ENCODE measurements around the gene RNH1. TPM values are rescaled to one million over a fixed set of nuclear protein-coding genes. Genes with fewer than 3 reads are reported as not detected.

Gene RNH1
- total RNA-seq, 4 donors from 2014 or later = 191 to 259 (median 231) TPM

DNA sequence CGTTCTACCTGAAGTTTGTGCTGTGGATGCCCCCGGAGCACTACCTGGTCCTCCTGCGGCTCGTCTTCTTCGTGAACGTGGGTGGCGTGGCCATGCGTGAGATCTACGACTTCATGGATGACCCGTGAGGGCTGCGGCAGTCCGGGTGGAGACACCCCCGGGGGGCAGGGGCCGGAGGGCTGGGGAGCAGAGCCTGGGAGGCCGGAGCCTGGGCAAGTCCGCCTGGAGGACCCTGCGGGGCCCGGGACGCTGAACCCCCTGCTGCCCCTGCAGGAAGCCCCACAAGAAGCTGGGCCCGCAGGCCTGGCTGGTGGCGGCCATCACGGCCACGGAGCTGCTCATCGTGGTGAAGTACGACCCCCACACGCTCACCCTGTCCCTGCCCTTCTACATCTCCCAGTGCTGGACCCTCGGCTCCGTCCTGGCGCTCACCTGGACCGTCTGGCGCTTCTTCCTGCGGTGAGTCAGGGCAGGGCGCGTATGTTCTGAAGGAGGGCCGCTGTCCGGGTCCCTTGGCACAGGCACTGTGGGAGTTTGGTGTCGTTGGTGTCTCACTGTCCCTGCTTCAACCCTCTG is 17.3 kb downstream of the RNH1 start:
- TF ChIP-seq, protein P1, sequence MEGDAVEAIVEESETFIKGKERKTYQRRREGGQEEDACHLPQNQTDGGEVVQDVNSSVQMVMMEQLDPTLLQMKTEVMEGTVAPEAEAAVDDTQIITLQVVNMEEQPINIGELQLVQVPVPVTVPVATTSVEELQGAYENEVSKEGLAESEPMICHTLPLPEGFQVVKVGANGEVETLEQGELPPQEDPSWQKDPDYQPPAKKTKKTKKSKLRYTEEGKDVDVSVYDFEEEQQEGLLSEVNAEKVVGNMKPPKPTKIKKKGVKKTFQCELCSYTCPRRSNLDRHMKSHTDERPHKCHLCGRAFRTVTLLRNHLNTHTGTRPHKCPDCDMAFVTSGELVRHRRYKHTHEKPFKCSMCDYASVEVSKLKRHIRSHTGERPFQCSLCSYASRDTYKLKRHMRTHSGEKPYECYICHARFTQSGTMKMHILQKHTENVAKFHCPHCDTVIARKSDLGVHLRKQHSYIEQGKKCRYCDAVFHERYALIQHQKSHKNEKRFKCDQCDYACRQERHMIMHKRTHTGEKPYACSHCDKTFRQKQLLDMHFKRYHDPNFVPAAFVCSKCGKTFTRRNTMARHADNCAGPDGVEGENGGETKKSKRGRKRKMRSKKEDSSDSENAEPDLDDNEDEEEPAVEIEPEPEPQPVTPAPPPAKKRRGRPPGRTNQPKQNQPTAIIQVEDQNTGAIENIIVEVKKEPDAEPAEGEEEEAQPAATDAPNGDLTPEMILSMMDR (IDR thresholded peaks at IDR 0.05) = no peak
- no peak for TF ChIP-seq POLR2A (IDR thresholded peaks at IDR 0.05)
- intact Hi-C loops (cut with DNase I) = no loop called here
- 97% methylated on average over 22 of the region's 37 CpGs; no CpG with 5 or more reads in 1 of the 2 donors for WGBS, 2 donors
- H3K27ac ChIP-seq = no peak overlapping the region
- no peaks in the 10 kb centered on the region for H3K27me3 ChIP-seq
- H3K4me3 ChIP-seq (replicated peaks in 1 of 3) = no peak overlapping the region
- peaks cover 0 to 3% of the 10 kb centered on the region in 2 donors for H3K4me1 ChIP-seq
- DNase-seq = no peak
- H3K36me3 ChIP-seq = peaks cover 16 to 21% of the 10 kb centered on the region in 2 donors
- no peaks in the 10 kb centered on the region for H3K9me3 ChIP-seq

DNA sequence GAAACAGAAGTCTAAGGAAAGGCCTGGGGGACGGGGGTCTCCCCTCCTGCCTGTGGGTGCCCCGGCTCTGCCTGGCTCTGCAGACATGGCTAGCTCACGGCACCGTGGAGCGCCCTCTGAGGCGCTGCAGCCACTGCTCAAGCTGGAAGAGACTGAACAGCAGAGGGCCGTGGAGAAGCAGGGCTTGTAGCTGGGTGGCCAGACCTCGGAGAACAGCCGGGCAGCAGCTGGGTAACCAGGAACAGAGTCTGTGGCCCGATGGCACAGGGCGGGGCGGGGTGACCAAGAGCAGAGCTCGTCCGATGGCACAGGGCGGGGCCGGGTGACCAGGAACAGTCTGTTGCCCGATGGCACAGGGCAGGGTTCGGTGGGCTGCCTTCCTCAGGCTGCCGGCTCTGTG is 18.1 kb downstream of the RNH1 start:
- no peak for TF ChIP-seq POLR2A (IDR thresholded peaks at IDR 0.05)
- TF ChIP-seq, protein P1 (IDR thresholded peaks at IDR 0.05) = no peak
- intact Hi-C loops (cut with DNase I) = no loop called here
- Histone ChIP-seq H3K4me1 (peaks cover 0 to 3% of the 10 kb centered on the region in 2 donors), H3K27ac (no peak overlapping the region), H3K36me3 (peaks cover 9 to 14% of the 10 kb centered on the region in 2 donors), H3K9me3 (no peaks in the 10 kb centered on the region), H3K4me3 (replicated peaks in 1 of 3) (no peak overlapping the region), H3K27me3 (no peaks in the 10 kb centered on the region)
- no peak for DNase-seq
- 96 to 98% methylated on average over 14 to 19 of the region's 19 CpGs for WGBS, 2 donors

DNA sequence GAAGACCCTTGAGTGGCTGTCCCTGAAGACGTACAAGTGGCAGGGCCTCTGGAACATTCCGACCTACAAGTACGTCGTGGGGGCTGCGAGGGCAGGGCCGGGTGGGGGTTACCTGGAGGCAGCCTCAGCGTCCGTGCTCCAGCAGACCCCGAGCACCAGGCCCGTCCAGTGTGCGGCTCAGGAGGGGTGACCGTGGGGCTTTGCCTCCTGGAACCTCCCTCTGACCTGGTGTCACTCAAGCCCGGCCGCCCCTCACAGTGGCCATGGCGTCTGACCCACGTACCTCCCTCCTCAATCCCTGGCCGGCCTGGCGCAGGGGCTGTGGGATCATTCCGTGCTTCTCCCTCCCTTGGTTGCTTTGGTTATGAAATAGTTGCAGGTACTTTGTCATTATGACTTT is 18.5 kb downstream of the RNH1 start:
- H3K36me3 ChIP-seq = peaks cover 5 to 12% of the 10 kb centered on the region in 2 donors
- intact Hi-C loops (cut with DNase I) = no loop called here
- H3K27me3 ChIP-seq = no peaks in the 10 kb centered on the region
- TF ChIP-seq, protein P1 (IDR thresholded peaks at IDR 0.05) = no peak
- no peak for TF ChIP-seq POLR2A (IDR thresholded peaks at IDR 0.05)
- H3K4me1 ChIP-seq = peaks cover 0 to 3% of the 10 kb centered on the region in 2 donors
- no peak overlapping the region for H3K4me3 ChIP-seq (replicated peaks in 1 of 3)
- H3K9me3 ChIP-seq = no peaks in the 10 kb centered on the region
- DNase-seq = no peak
- 94% methylated on average over 17 of the region's 19 CpGs for WGBS, 2 donors
- no peak overlapping the region for H3K27ac ChIP-seq

DNA sequence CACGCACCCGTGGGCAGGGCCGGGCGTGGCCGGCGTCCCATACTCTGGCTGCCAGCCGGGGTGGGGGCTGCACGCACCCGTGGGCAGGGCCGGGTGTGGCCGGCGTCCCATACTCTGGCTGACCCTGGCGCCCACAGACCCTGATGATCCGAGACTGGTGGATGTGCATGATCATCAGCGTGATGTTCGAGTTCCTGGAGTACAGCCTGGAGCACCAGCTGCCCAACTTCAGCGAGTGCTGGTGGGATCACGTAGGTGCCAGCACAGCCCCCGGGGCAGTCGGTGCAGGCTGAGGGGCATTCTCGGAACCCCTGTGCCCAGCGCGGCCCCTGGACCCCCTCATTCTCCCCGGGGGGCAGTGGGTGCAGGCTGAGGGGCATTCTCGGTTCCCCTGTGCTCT is 19.0 kb downstream of the RNH1 start:
- intact Hi-C loops (cut with DNase I) = no loop called here
- Histone ChIP-seq H3K4me1 (peaks cover 0 to 3% of the 10 kb centered on the region in 2 donors), H3K27ac (no peak overlapping the region), H3K27me3 (no peaks in the 10 kb centered on the region), H3K9me3 (no peaks in the 10 kb centered on the region), H3K36me3 (peaks cover 4 to 10% of the 10 kb centered on the region in 2 donors), H3K4me3 (replicated peaks in 1 of 3) (no peak overlapping the region)
- no peak for DNase-seq
- no peak for TF ChIP-seq POLR2A (IDR thresholded peaks at IDR 0.05)
- TF ChIP-seq, protein P1 (IDR thresholded peaks at IDR 0.05) = no peak
- WGBS, 2 donors = 93 to 98% methylated on average over 8 to 13 of the region's 25 CpGs

DNA sequence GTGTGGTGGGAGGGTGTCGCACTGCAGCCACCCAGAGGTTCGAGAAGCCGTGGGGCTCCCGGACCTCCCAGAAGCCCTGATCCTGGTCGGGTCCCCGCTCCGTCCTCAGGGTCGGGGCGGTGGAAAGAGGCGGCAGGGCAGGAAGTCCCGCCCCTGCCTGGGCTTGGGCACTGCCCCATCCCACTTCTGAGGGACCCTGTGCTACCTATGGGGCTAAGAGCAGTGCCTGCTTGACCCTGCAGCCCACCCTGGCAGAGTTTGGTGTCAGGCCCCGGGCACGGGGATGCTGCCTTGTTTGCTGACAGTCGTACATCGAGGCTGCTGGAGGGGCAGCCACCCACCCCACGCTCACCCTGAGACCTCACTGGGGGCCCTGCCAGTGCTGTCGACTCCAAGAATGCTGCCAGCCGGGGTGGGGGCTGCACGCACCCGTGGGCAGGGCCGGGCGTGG is 19.4 kb downstream of the RNH1 start:
- intact Hi-C loops (cut with DNase I) = no loop called here
- DNase-seq = no peak
- Histone ChIP-seq H3K36me3 (peaks cover 4 to 10% of the 10 kb centered on the region in 2 donors), H3K4me3 (replicated peaks in 1 of 3) (no peak overlapping the region), H3K27me3 (no peaks in the 10 kb centered on the region), H3K9me3 (no peaks in the 10 kb centered on the region), H3K4me1 (peaks cover 0 to 2% of the 10 kb centered on the region in 2 donors), H3K27ac (no peak overlapping the region)
- TF ChIP-seq, protein P1 (IDR thresholded peaks at IDR 0.05) = no peak
- no peak for TF ChIP-seq POLR2A (IDR thresholded peaks at IDR 0.05)
- WGBS, 2 donors = 100% methylated on average over 1 of the region's 22 CpGs; no CpG with 5 or more reads in 1 of the 2 donors

Data from thyroid gland (tissue), 4 donors.